ENCODE data around the gene ATP6V1C2.
"Not testable (repeated sequence)": the region's sequence is repeated elsewhere in the genome, so short reads cannot be mapped to it uniquely, and the experiment has no call there.

ATP6V1C2 gene

GRCh38 chr2:10810202-10811161, 89.1 kb downstream of the ATP6V1C2 start:
- Histone ChIP-seq H3K4me3 (ENCODE audit: low read depth in 1 of 2, low read length in 2 of 2) (peak overlapping the region; percentile 76 to 82), H3K9ac (ENCODE audit: low read depth in 1 of 2, low read length in 2 of 2) (peak overlapping the region in 1 of 2 donors; percentile 2), H3K36me3 (ENCODE audit: control insufficient read depth in 1 of 2, insufficient read depth in 2 of 2, low read length in 2 of 2) (no peaks in the 10 kb centered on the region), H3K27ac (ENCODE audit: low read depth, low read length) (no peak overlapping the region), H3K27me3 (ENCODE audit: control insufficient read depth in 1 of 2, insufficient read depth in 2 of 2, low read length in 2 of 2) (no peaks in the 10 kb centered on the region), H3K4me1 (ENCODE audit: control insufficient read depth in 1 of 2, insufficient read depth in 2 of 2, low read length in 2 of 2) (peaks cover 21 to 27% of the 10 kb centered on the region in 2 donors), H3K9me3 (ENCODE audit: control insufficient read depth in 1 of 2, low read length in 2 of 2) (no peaks in the 10 kb centered on the region)

- no peaks in the 10 kb centered on the region for H3K9me3 ChIP-seq (ENCODE audit: control insufficient read depth in 1 of 2, low read length in 2 of 2)
- H3K4me1 ChIP-seq (ENCODE audit: control insufficient read depth in 1 of 2, insufficient read depth in 2 of 2, low read length in 2 of 2), result peaks cover 21 to 27% of the 10 kb centered on the region in 2 donors
- H3K36me3 ChIP-seq (ENCODE audit: control insufficient read depth in 1 of 2, insufficient read depth in 2 of 2, low read length in 2 of 2), result no peaks in the 10 kb centered on the region
- H3K4me3 ChIP-seq (ENCODE audit: low read depth in 1 of 2, low read length in 2 of 2), result peak overlapping the region; percentile 76 to 82
- peak overlapping the region; percentile 26 for H3K27ac ChIP-seq (ENCODE audit: low read depth, low read length)
- peak overlapping the region; percentile 79 to 86 for H3K9ac ChIP-seq (ENCODE audit: low read depth in 1 of 2, low read length in 2 of 2)
- no peaks in the 10 kb centered on the region for H3K27me3 ChIP-seq (ENCODE audit: control insufficient read depth in 1 of 2, insufficient read depth in 2 of 2, low read length in 2 of 2)
These were observed 90.1 kb downstream of the ATP6V1C2 start for GRCh38 chr2:10811517-10811916.

GRCh38 chr2:10812362-10813162, 91.1 kb downstream of the ATP6V1C2 start, which contains the start of gene PDIA6:
Gene PDIA6, minus strand, starts transcription at chr2:10812785. Its CDS starts 89 bp downstream, at chr2:10812696.
- H3K4me1 ChIP-seq (ENCODE audit: control insufficient read depth in 1 of 2, insufficient read depth in 2 of 2, low read length in 2 of 2), result peaks cover 19 to 21% of the 10 kb centered on the region in 2 donors
- peak within 1 kb of the TSS; percentile 76 to 82 for H3K4me3 ChIP-seq (ENCODE audit: low read depth in 1 of 2, low read length in 2 of 2)
- no peaks in the 10 kb centered on the region for H3K9me3 ChIP-seq (ENCODE audit: control insufficient read depth in 1 of 2, low read length in 2 of 2)

GRCh38 chr2:10813163-10814138, 92.0 kb downstream of the ATP6V1C2 start:
- Histone ChIP-seq H3K4me3 (ENCODE audit: low read depth in 1 of 2, low read length in 2 of 2) (peak overlapping the region; percentile 72 to 74), H3K4me1 (ENCODE audit: control insufficient read depth in 1 of 2, insufficient read depth in 2 of 2, low read length in 2 of 2) (peaks cover 19 to 21% of the 10 kb centered on the region in 2 donors), H3K9ac (ENCODE audit: low read depth in 1 of 2, low read length in 2 of 2) (peak overlapping the region; percentile 39 to 72)
- not testable (repeated sequence) for H3K27me3 ChIP-seq (ENCODE audit: control insufficient read depth in 1 of 2, insufficient read depth in 2 of 2, low read length in 2 of 2); H3K27ac ChIP-seq (ENCODE audit: low read depth, low read length); H3K9me3 ChIP-seq (ENCODE audit: control insufficient read depth in 1 of 2, low read length in 2 of 2); H3K36me3 ChIP-seq (ENCODE audit: control insufficient read depth in 1 of 2, insufficient read depth in 2 of 2, low read length in 2 of 2)

More at GRCh38 chr2:10812362-10813162, 91.1 kb downstream of the ATP6V1C2 start, which contains the start of gene PDIA6:
- H3K27ac ChIP-seq (ENCODE audit: low read depth, low read length), result peak within 1 kb of the TSS; percentile 72
- H3K9ac ChIP-seq (ENCODE audit: low read depth in 1 of 2, low read length in 2 of 2), result peak within 1 kb of the TSS; percentile 79 to 86
- no peaks in the 10 kb centered on the region for H3K36me3 ChIP-seq (ENCODE audit: control insufficient read depth in 1 of 2, insufficient read depth in 2 of 2, low read length in 2 of 2)
- H3K27me3 ChIP-seq (ENCODE audit: control insufficient read depth in 1 of 2, insufficient read depth in 2 of 2, low read length in 2 of 2), result no peaks in the 10 kb centered on the region

- peaks cover 19 to 21% of the 10 kb centered on the region in 2 donors for H3K4me1 ChIP-seq (ENCODE audit: control insufficient read depth in 1 of 2, insufficient read depth in 2 of 2, low read length in 2 of 2)
- H3K4me3 ChIP-seq (ENCODE audit: low read depth in 1 of 2, low read length in 2 of 2), result no peak overlapping the region
- no peak overlapping the region for H3K27ac ChIP-seq (ENCODE audit: low read depth, low read length)
- H3K9ac ChIP-seq (ENCODE audit: low read depth in 1 of 2, low read length in 2 of 2), result no peak overlapping the region
- H3K36me3 ChIP-seq (ENCODE audit: control insufficient read depth in 1 of 2, insufficient read depth in 2 of 2, low read length in 2 of 2), result no peaks in the 10 kb centered on the region
- no peaks in the 10 kb centered on the region for H3K9me3 ChIP-seq (ENCODE audit: control insufficient read depth in 1 of 2, low read length in 2 of 2)
- H3K27me3 ChIP-seq (ENCODE audit: control insufficient read depth in 1 of 2, insufficient read depth in 2 of 2, low read length in 2 of 2), result no peaks in the 10 kb centered on the region
These were observed 92.7 kb downstream of the ATP6V1C2 start for GRCh38 chr2:10814142-10814541.

GRCh38 chr2:10814571-10815331, 93.3 kb downstream of the ATP6V1C2 start:
- no peak overlapping the region for H3K27ac ChIP-seq (ENCODE audit: low read depth, low read length)
- H3K27me3 ChIP-seq (ENCODE audit: control insufficient read depth in 1 of 2, insufficient read depth in 2 of 2, low read length in 2 of 2), result peaks cover 0 to 1% of the 10 kb centered on the region in 2 donors
- H3K9ac ChIP-seq (ENCODE audit: low read depth in 1 of 2, low read length in 2 of 2), result no peak overlapping the region
- H3K36me3 ChIP-seq (ENCODE audit: control insufficient read depth in 1 of 2, insufficient read depth in 2 of 2, low read length in 2 of 2), result no peaks in the 10 kb centered on the region
- H3K9me3 ChIP-seq (ENCODE audit: control insufficient read depth in 1 of 2, low read length in 2 of 2), result no peaks in the 10 kb centered on the region
- peaks cover 18 to 21% of the 10 kb centered on the region in 2 donors for H3K4me1 ChIP-seq (ENCODE audit: control insufficient read depth in 1 of 2, insufficient read depth in 2 of 2, low read length in 2 of 2)
- H3K4me3 ChIP-seq (ENCODE audit: low read depth in 1 of 2, low read length in 2 of 2), result no peak overlapping the region

- Histone ChIP-seq H3K4me3 (ENCODE audit: low read depth in 1 of 2, low read length in 2 of 2) (no peak overlapping the region), H3K9me3 (ENCODE audit: control insufficient read depth in 1 of 2, low read length in 2 of 2) (no peaks in the 10 kb centered on the region), H3K4me1 (ENCODE audit: control insufficient read depth in 1 of 2, insufficient read depth in 2 of 2, low read length in 2 of 2) (peaks cover 0 to 4% of the 10 kb centered on the region in 2 donors), H3K27me3 (ENCODE audit: control insufficient read depth in 1 of 2, insufficient read depth in 2 of 2, low read length in 2 of 2) (peaks cover 0 to 5% of the 10 kb centered on the region in 2 donors), H3K9ac (ENCODE audit: low read depth in 1 of 2, low read length in 2 of 2) (no peak overlapping the region), H3K27ac (ENCODE audit: low read depth, low read length) (no peak overlapping the region), H3K36me3 (ENCODE audit: control insufficient read depth in 1 of 2, insufficient read depth in 2 of 2, low read length in 2 of 2) (no peaks in the 10 kb centered on the region)
These were observed 96.0 kb downstream of the ATP6V1C2 start for GRCh38 chr2:10817413-10817812.

- H3K27ac ChIP-seq (ENCODE audit: low read depth, low read length); H3K9me3 ChIP-seq (ENCODE audit: control insufficient read depth in 1 of 2, low read length in 2 of 2); H3K27me3 ChIP-seq (ENCODE audit: control insufficient read depth in 1 of 2, insufficient read depth in 2 of 2, low read length in 2 of 2); H3K4me3 ChIP-seq (ENCODE audit: low read depth in 1 of 2, low read length in 2 of 2); H3K9ac ChIP-seq (ENCODE audit: low read depth in 1 of 2, low read length in 2 of 2); H3K36me3 ChIP-seq (ENCODE audit: control insufficient read depth in 1 of 2, insufficient read depth in 2 of 2, low read length in 2 of 2); H3K4me1 ChIP-seq (ENCODE audit: control insufficient read depth in 1 of 2, insufficient read depth in 2 of 2, low read length in 2 of 2): not testable (repeated sequence)
These were observed 96.9 kb downstream of the ATP6V1C2 start for GRCh38 chr2:10818305-10818704.

GRCh38 chr2:10818984-10819383, 97.6 kb downstream of the ATP6V1C2 start:
- no peak overlapping the region for H3K9ac ChIP-seq (ENCODE audit: low read depth in 1 of 2, low read length in 2 of 2)
- H3K27me3 ChIP-seq (ENCODE audit: control insufficient read depth in 1 of 2, insufficient read depth in 2 of 2, low read length in 2 of 2), result peaks cover 2 to 10% of the 10 kb centered on the region in 2 donors
- no peak overlapping the region for H3K27ac ChIP-seq (ENCODE audit: low read depth, low read length)
- no peak overlapping the region for H3K4me3 ChIP-seq (ENCODE audit: low read depth in 1 of 2, low read length in 2 of 2)
- H3K9me3 ChIP-seq (ENCODE audit: control insufficient read depth in 1 of 2, low read length in 2 of 2), result no peaks in the 10 kb centered on the region
- no peaks in the 10 kb centered on the region for H3K4me1 ChIP-seq (ENCODE audit: control insufficient read depth in 1 of 2, insufficient read depth in 2 of 2, low read length in 2 of 2)
- H3K36me3 ChIP-seq (ENCODE audit: control insufficient read depth in 1 of 2, insufficient read depth in 2 of 2, low read length in 2 of 2), result no peaks in the 10 kb centered on the region

All from duodenal mucosa (tissue), 2 donors.